Measurements from ENCODE around the gene NRG3.

The NRG3 gene

GRCh38 chr10:82089327-82089726, 214.3 kb downstream of the NRG3 start:
- DNase-seq (ENCODE audit: insufficient read length, low spot score) (no peak), FAIRE-seq (no peak)
- TF ChIP-seq POU2F2 (IDR thresholded peaks at IDR 0.05; ENCODE audit: low read depth, low read length) = no peak
- no peak for TF ChIP-seq POLR2A (IDR thresholded peaks at IDR 0.05; ENCODE audit: low read depth, low read length)
- no peak for TF ChIP-seq POLR2AphosphoS5 (IDR thresholded peaks at IDR 0.05; ENCODE audit: low read depth, low read length)
- no peak for TF ChIP-seq SPI1 (IDR thresholded peaks at IDR 0.05; ENCODE audit: low read depth, low read length)
- TF ChIP-seq PAX5 (IDR thresholded peaks at IDR 0.05; ENCODE audit: insufficient read depth, low read length, severe bottlenecking) = no peak
- no peak for TF ChIP-seq TAF1 (IDR thresholded peaks at IDR 0.05; ENCODE audit: low read depth, low read length)

- FAIRE-seq (no peak), DNase-seq (ENCODE audit: insufficient read length, low spot score) (no peak)
- TF ChIP-seq POLR2A (IDR thresholded peaks at IDR 0.05; ENCODE audit: low read depth, low read length) (no peak), SPI1 (IDR thresholded peaks at IDR 0.05; ENCODE audit: low read depth, low read length) (no peak), TAF1 (IDR thresholded peaks at IDR 0.05; ENCODE audit: low read depth, low read length) (no peak), POU2F2 (IDR thresholded peaks at IDR 0.05; ENCODE audit: low read depth, low read length) (no peak), POLR2AphosphoS5 (IDR thresholded peaks at IDR 0.05; ENCODE audit: low read depth, low read length) (no peak), PAX5 (IDR thresholded peaks at IDR 0.05; ENCODE audit: insufficient read depth, low read length, severe bottlenecking) (no peak)
Measured at GRCh38 chr10:82091413-82091812, 216.4 kb downstream of the NRG3 start.

GRCh38 chr10:82092111-82092510, 217.1 kb downstream of the NRG3 start:
- FAIRE-seq (no peak), DNase-seq (ENCODE audit: insufficient read length, low spot score) (no peak)
- TF ChIP-seq POU2F2 (IDR thresholded peaks at IDR 0.05; ENCODE audit: low read depth, low read length) (no peak), POLR2AphosphoS5 (IDR thresholded peaks at IDR 0.05; ENCODE audit: low read depth, low read length) (no peak), POLR2A (IDR thresholded peaks at IDR 0.05; ENCODE audit: low read depth, low read length) (no peak), TAF1 (IDR thresholded peaks at IDR 0.05; ENCODE audit: low read depth, low read length) (no peak), SPI1 (IDR thresholded peaks at IDR 0.05; ENCODE audit: low read depth, low read length) (no peak), PAX5 (IDR thresholded peaks at IDR 0.05; ENCODE audit: insufficient read depth, low read length, severe bottlenecking) (no peak)

GRCh38 chr10:82124713-82125112, 249.7 kb downstream of the NRG3 start:
- TF ChIP-seq SPI1 (IDR thresholded peaks at IDR 0.05; ENCODE audit: low read depth, low read length) = no peak
- no peak for TF ChIP-seq POU2F2 (IDR thresholded peaks at IDR 0.05; ENCODE audit: low read depth, low read length)
- TF ChIP-seq POLR2A (IDR thresholded peaks at IDR 0.05; ENCODE audit: low read depth, low read length) = no peak
- TF ChIP-seq TAF1 (IDR thresholded peaks at IDR 0.05; ENCODE audit: low read depth, low read length) = no peak
- TF ChIP-seq POLR2AphosphoS5 (IDR thresholded peaks at IDR 0.05; ENCODE audit: low read depth, low read length) = no peak
- TF ChIP-seq PAX5 (IDR thresholded peaks at IDR 0.05; ENCODE audit: insufficient read depth, low read length, severe bottlenecking) = no peak
- no peak for FAIRE-seq
- DNase-seq (ENCODE audit: insufficient read length, low spot score) = no peak

- FAIRE-seq (no peak), DNase-seq (ENCODE audit: insufficient read length, low spot score) (no peak)
- TF ChIP-seq PAX5 (IDR thresholded peaks at IDR 0.05; ENCODE audit: insufficient read depth, low read length, severe bottlenecking) = no peak
- no peak for TF ChIP-seq SPI1 (IDR thresholded peaks at IDR 0.05; ENCODE audit: low read depth, low read length)
- no peak for TF ChIP-seq POU2F2 (IDR thresholded peaks at IDR 0.05; ENCODE audit: low read depth, low read length)
- no peak for TF ChIP-seq POLR2A (IDR thresholded peaks at IDR 0.05; ENCODE audit: low read depth, low read length)
- no peak for TF ChIP-seq POLR2AphosphoS5 (IDR thresholded peaks at IDR 0.05; ENCODE audit: low read depth, low read length)
- TF ChIP-seq TAF1 (IDR thresholded peaks at IDR 0.05; ENCODE audit: low read depth, low read length) = no peak
Measured at GRCh38 chr10:82128527-82128926, 253.5 kb downstream of the NRG3 start.

- no peak for DNase-seq (ENCODE audit: insufficient read length, low spot score)
Measured at GRCh38 chr10:82136103-82136502, 261.1 kb downstream of the NRG3 start.

GRCh38 chr10:82144153-82144552, 269.2 kb downstream of the NRG3 start:
- no peak for DNase-seq (ENCODE audit: insufficient read length, low spot score)
- no peak for FAIRE-seq
- TF ChIP-seq TAF1 (IDR thresholded peaks at IDR 0.05; ENCODE audit: low read depth, low read length) (no peak), POLR2A (IDR thresholded peaks at IDR 0.05; ENCODE audit: low read depth, low read length) (no peak), SPI1 (IDR thresholded peaks at IDR 0.05; ENCODE audit: low read depth, low read length) (no peak), PAX5 (IDR thresholded peaks at IDR 0.05; ENCODE audit: insufficient read depth, low read length, severe bottlenecking) (no peak), POU2F2 (IDR thresholded peaks at IDR 0.05; ENCODE audit: low read depth, low read length) (no peak), POLR2AphosphoS5 (IDR thresholded peaks at IDR 0.05; ENCODE audit: low read depth, low read length) (no peak)

More at GRCh38 chr10:82136103-82136502, 261.1 kb downstream of the NRG3 start:
- no peak for FAIRE-seq
- no peak for TF ChIP-seq SPI1 (IDR thresholded peaks at IDR 0.05; ENCODE audit: low read depth, low read length)
- TF ChIP-seq PAX5 (IDR thresholded peaks at IDR 0.05; ENCODE audit: insufficient read depth, low read length, severe bottlenecking) = no peak
- no peak for TF ChIP-seq POLR2A (IDR thresholded peaks at IDR 0.05; ENCODE audit: low read depth, low read length)
- TF ChIP-seq TAF1 (IDR thresholded peaks at IDR 0.05; ENCODE audit: low read depth, low read length) = no peak
- no peak for TF ChIP-seq POLR2AphosphoS5 (IDR thresholded peaks at IDR 0.05; ENCODE audit: low read depth, low read length)
- TF ChIP-seq POU2F2 (IDR thresholded peaks at IDR 0.05; ENCODE audit: low read depth, low read length) = no peak

- FAIRE-seq = no peak
- TF ChIP-seq POLR2A (IDR thresholded peaks at IDR 0.05; ENCODE audit: low read depth, low read length) = no peak
- no peak for TF ChIP-seq PAX5 (IDR thresholded peaks at IDR 0.05; ENCODE audit: insufficient read depth, low read length, severe bottlenecking)
- TF ChIP-seq SPI1 (IDR thresholded peaks at IDR 0.05; ENCODE audit: low read depth, low read length) = no peak
- TF ChIP-seq POLR2AphosphoS5 (IDR thresholded peaks at IDR 0.05; ENCODE audit: low read depth, low read length) = no peak
- no peak for TF ChIP-seq POU2F2 (IDR thresholded peaks at IDR 0.05; ENCODE audit: low read depth, low read length)
- TF ChIP-seq TAF1 (IDR thresholded peaks at IDR 0.05; ENCODE audit: low read depth, low read length) = no peak
- DNase-seq (ENCODE audit: insufficient read length, low spot score) = no peak
Measured at GRCh38 chr10:82148764-82149163, 273.8 kb downstream of the NRG3 start.

- TF ChIP-seq POU2F2 (IDR thresholded peaks at IDR 0.05; ENCODE audit: low read depth, low read length) = no peak
- TF ChIP-seq SPI1 (IDR thresholded peaks at IDR 0.05; ENCODE audit: low read depth, low read length) = no peak
- TF ChIP-seq TAF1 (IDR thresholded peaks at IDR 0.05; ENCODE audit: low read depth, low read length) = no peak
- TF ChIP-seq POLR2AphosphoS5 (IDR thresholded peaks at IDR 0.05; ENCODE audit: low read depth, low read length) = no peak
- DNase-seq (ENCODE audit: insufficient read length, low spot score) (no peak), FAIRE-seq (no peak)
Measured at GRCh38 chr10:82149674-82150073, 274.7 kb downstream of the NRG3 start.

All from GM12891 (cell line).